AG04450 (cell line): ENCODE data around the gene LIM2. TPM values are rescaled to one million over a fixed set of nuclear protein-coding genes. Genes with fewer than 3 reads are reported as not detected.

Source experiments
- CTCF ChIA-PET: fragments of 300-600, 350-600 bp; formaldehyde crosslinking; extraction: SDS; loops from one replicate; lab custom pipeline; 2022; ENCODE audit warnings: antibody characterized with exemption, inconsistent platforms; lab: Charles Lee
- POLR2A ChIA-PET: fragments of 350-600 bp; formaldehyde crosslinking; extraction: SDS; loops from one replicate; lab custom pipeline; 2021; ENCODE audit warnings: antibody characterized with exemption, inconsistent platforms; lab: Yijun Ruan, JAX
- DNase-seq: peaks from one replicate; pipeline ENCODE4 v3.0.0-alpha.2; 2011; ENCODE audit warnings: low read depth, low spot score
- H3K27ac ChIP-seq: one replicate; pipeline ENCODE4 v1.5.1; 2012; ENCODE audit warnings: low read depth, low read length, control low read depth
- H3K27me3 ChIP-seq: one replicate; pipeline ENCODE4 v1.6.0; 2012; ENCODE audit warnings: low read length; ENCODE audit not compliant: control insufficient read depth, insufficient read depth
- H3K4me3 ChIP-seq: 2 replicates; pipeline ENCODE4 v1.5.1; 2011; ENCODE audit warnings: mild to moderate bottlenecking, low read depth, low read length, control low read depth
- H3K9me3 ChIP-seq: 2 replicates; pipeline ENCODE4 v1.5.1; 2012; ENCODE audit warnings: low read length; ENCODE audit not compliant: control insufficient read depth, insufficient read depth
- polyA plus RNA-seq: library from polyadenylated mRNA; depleted of rRNA; stranded (reverse); fragments of >200 nt; gene quantifications from 2 replicates; pipeline ENCODE4 v1.2.3, GENCODE V29; 2011
- TF ChIP-seq, protein P1 (sequence below): IDR thresholded peaks from 2 replicates; pipeline ENCODE4 v1.5.1; 2011; ENCODE audit warnings: low read depth, low read length, control low read depth, inconsistent platforms

The LIM2 gene
- polyA plus RNA-seq, 1 experiment: not detected

DNA sequence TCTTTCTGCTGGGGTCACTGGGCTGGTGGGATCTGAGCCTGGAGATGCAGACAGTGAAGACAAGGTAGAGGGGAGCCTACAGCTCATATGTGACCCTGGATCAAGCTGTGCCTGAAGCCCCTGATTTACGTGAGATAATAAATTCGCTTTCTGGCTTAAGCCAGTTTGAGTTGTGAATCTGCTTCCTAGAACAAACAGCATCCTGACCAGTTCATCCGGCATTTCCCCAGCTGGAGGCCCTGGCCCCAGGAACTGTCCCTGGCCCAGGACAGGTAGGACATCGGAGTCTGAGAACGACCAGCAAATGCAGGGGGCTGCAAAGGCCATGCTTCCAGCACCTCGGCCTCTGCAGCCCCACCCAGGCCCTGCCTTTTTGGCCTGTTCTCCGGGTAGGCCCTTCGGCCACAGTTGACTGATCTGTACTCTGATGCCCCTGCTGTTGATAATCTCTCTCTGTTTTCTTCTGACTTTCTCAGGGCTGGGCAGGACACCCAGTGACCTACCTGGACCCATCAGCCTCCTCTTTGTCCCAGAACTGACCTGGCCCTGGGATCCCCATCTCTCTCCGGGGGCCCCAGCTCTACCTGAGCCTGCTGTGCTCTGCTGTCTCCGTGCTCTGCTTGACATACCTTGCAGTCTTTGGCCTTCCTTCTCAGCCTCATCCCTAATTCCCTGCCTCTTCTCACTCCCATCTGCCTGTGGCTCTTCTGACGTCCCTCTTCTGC, 36.3 kb downstream of the LIM2 start:
- Histone ChIP-seq H3K9me3 (peaks cover 5% of the 10 kb centered on the region; the same call in 1 of the 2 replicates), H3K27me3 (no peaks in the 10 kb centered on the region), H3K4me3 (no peak overlapping the region), H3K27ac (peak overlapping the region; percentile 57)
- ChIA-PET POLR2A (interaction anchor here (1.3 to 1.6 kb wide), 2 partner anchors 8 to 11 kb away, joined by 3 to 4 read pairs; no protein-coding TSS in a partner anchor), CTCF (interaction anchor here (0.5 kb wide), 1 partner anchor 160 kb away, joined by 4 read pairs; no protein-coding TSS in a partner anchor)
- TF ChIP-seq, protein P1, sequence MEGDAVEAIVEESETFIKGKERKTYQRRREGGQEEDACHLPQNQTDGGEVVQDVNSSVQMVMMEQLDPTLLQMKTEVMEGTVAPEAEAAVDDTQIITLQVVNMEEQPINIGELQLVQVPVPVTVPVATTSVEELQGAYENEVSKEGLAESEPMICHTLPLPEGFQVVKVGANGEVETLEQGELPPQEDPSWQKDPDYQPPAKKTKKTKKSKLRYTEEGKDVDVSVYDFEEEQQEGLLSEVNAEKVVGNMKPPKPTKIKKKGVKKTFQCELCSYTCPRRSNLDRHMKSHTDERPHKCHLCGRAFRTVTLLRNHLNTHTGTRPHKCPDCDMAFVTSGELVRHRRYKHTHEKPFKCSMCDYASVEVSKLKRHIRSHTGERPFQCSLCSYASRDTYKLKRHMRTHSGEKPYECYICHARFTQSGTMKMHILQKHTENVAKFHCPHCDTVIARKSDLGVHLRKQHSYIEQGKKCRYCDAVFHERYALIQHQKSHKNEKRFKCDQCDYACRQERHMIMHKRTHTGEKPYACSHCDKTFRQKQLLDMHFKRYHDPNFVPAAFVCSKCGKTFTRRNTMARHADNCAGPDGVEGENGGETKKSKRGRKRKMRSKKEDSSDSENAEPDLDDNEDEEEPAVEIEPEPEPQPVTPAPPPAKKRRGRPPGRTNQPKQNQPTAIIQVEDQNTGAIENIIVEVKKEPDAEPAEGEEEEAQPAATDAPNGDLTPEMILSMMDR: no peak
- no peak for DNase-seq

GRCh38 chr19:51347209-51347928, 40.4 kb downstream of the LIM2 start:
- Histone ChIP-seq H3K27ac (no peak overlapping the region), H3K4me3 (no peak overlapping the region), H3K9me3 (peaks cover 5% of the 10 kb centered on the region; the same call in 1 of the 2 replicates), H3K27me3 (no peaks in the 10 kb centered on the region)
- CTCF ChIA-PET: no interaction called here
- no peak for DNase-seq
- POLR2A ChIA-PET: interaction anchor here (1.0 kb wide), 1 partner anchor 8 kb away, joined by 3 read pairs; no protein-coding TSS in a partner anchor
- TF ChIP-seq, protein P1: no peak

- no peak for DNase-seq
- no peak overlapping the region for H3K4me3 ChIP-seq
- no peak overlapping the region for H3K27ac ChIP-seq
- H3K27me3 ChIP-seq: no peaks in the 10 kb centered on the region
- TF ChIP-seq, protein P1: no peak
- POLR2A ChIA-PET: no interaction called here
- CTCF ChIA-PET: no interaction called here
- peaks cover 5% of the 10 kb centered on the region; the same call in 1 of the 2 replicates for H3K9me3 ChIP-seq
Observed at GRCh38 chr19:51346742-51347141, 41.0 kb downstream of the LIM2 start.

GRCh38 chr19:51345076-51345620, 42.6 kb downstream of the LIM2 start:
- H3K27ac ChIP-seq: no peak overlapping the region
- DNase-seq: no peak
- TF ChIP-seq, protein P1: no peak
- no peaks in the 10 kb centered on the region for H3K27me3 ChIP-seq
- ChIA-PET POLR2A (no interaction called here), CTCF (no interaction called here)
- no peaks in the 10 kb centered on the region for H3K9me3 ChIP-seq
- no peak overlapping the region for H3K4me3 ChIP-seq
